IMR-90 (cell line): ENCODE results near the gene TERB1. TPM values are rescaled to one million over a fixed set of nuclear protein-coding genes. Genes with fewer than 3 reads are reported as not detected.
A peak's percentile ranks its signal among the peaks of the same experiment; 100 is the strongest.

ENCODE experiments used
- ATAC-seq: fragments of 200-7000 bp; cut with Tn5 transposase; 2 replicates; pipeline ENCODE4 v1.9.1; 2020; ENCODE audit warnings: low read depth, mild to moderate bottlenecking, moderate library complexity
- BruUV-seq: library from RNA; stranded (reverse); fragments of 400-500 nt; replicated peaks from 2 replicates; lab custom pipeline; 2021; lab: Mats Ljungman, UMichigan
- CTCF ChIA-PET: fragments of 300-600 bp; formaldehyde crosslinking; extraction: SDS; loops from one replicate; lab custom pipeline; 2021; ENCODE audit warnings: antibody characterized with exemption; lab: Yijun Ruan, JAX
- POLR2A ChIA-PET: fragments of 300-600 bp; sonication (Branson Sonifier 250); formaldehyde crosslinking; loops from one replicate; lab custom pipeline; 2022; ENCODE audit warnings: antibody characterized with exemption; ENCODE audit not compliant: unreplicated experiment; lab: Charles Lee
- DNase-seq: peaks from one replicate; pipeline ENCODE4 v3.0.0; 2013
- H2AFZ ChIP-seq: replicated peaks from 2 replicates; pipeline ENCODE3; 2013; ENCODE audit warnings: low read length, mild to moderate bottlenecking; ENCODE audit not compliant: poor library complexity
- H2AK5ac ChIP-seq: 2 replicates; pipeline ENCODE4 v1.6.1; 2013; ENCODE audit warnings: low read depth, low read length, inconsistent platforms
- H2AK9ac ChIP-seq: replicated peaks from 2 replicates; pipeline ENCODE3; 2013; ENCODE audit warnings: mild to moderate bottlenecking, low read depth, low read length, moderate library complexity; ENCODE audit not compliant: poor library complexity
- H2BK120ac ChIP-seq: 2 replicates; pipeline ENCODE4 v1.6.1; 2013; ENCODE audit warnings: low read depth, low read length, inconsistent platforms
- H2BK15ac ChIP-seq: 3 replicates; pipeline ENCODE4 v1.6.1; 2013; ENCODE audit warnings: low read depth, low read length, inconsistent platforms
- H2BK20ac ChIP-seq: 2 replicates; pipeline ENCODE4 v1.6.1; 2013; ENCODE audit warnings: low read depth, mild to moderate bottlenecking, inconsistent platforms, low read length, moderate library complexity
- H2BK5ac ChIP-seq: 2 replicates; pipeline ENCODE4 v1.6.1; 2013; ENCODE audit warnings: mild to moderate bottlenecking, low read depth, low read length, inconsistent platforms; ENCODE audit not compliant: poor library complexity, severe bottlenecking
- H3K14ac ChIP-seq: replicated peaks from 2 replicates; pipeline ENCODE4 v1.6.1; 2013; ENCODE audit warnings: low read depth, low read length, inconsistent platforms
- H3K18ac ChIP-seq: 2 replicates; pipeline ENCODE4 v1.6.1; 2013; ENCODE audit warnings: low read depth, low read length, control low read depth
- H3K23ac ChIP-seq: 2 replicates; pipeline ENCODE4 v1.6.1; 2013; ENCODE audit warnings: low read depth, low read length, inconsistent platforms
- H3K27ac ChIP-seq: 2 replicates; pipeline ENCODE4 v1.5.1; 2013; ENCODE audit warnings: mild to moderate bottlenecking, control low read depth, low read length; ENCODE audit not compliant: insufficient read depth
- H3K27me3 ChIP-seq: 2 replicates; pipeline ENCODE4 v1.6.1; 2013; ENCODE audit warnings: low read length; ENCODE audit not compliant: control insufficient read depth, insufficient read depth
- H3K36me3 ChIP-seq: 2 replicates; pipeline ENCODE4 v1.6.1; 2013; ENCODE audit warnings: low read length, mixed read lengths; ENCODE audit not compliant: control insufficient read depth, insufficient read depth
- H3K4ac ChIP-seq: 2 replicates; pipeline ENCODE4 v1.6.1; 2013; ENCODE audit warnings: low read depth, low read length, inconsistent platforms
- H3K4me1 ChIP-seq: 2 replicates; pipeline ENCODE4 v1.6.1; 2013; ENCODE audit warnings: low read length, mixed read lengths; ENCODE audit not compliant: control insufficient read depth, insufficient read depth
- H3K4me2 ChIP-seq: 2 replicates; pipeline ENCODE4 v1.6.1; 2013; ENCODE audit warnings: low read depth, mild to moderate bottlenecking, control low read depth, low read length, moderate library complexity
- H3K4me3 ChIP-seq: 2 replicates; pipeline ENCODE4 v1.5.1; 2013; ENCODE audit warnings: low read depth, mild to moderate bottlenecking, control low read depth, low read length, moderate library complexity; ENCODE audit not compliant: insufficient read depth
- H3K56ac ChIP-seq: 2 replicates; pipeline ENCODE4 v1.6.1; 2013; ENCODE audit warnings: low read length, inconsistent platforms; ENCODE audit not compliant: insufficient read depth; ENCODE audit errors: extremely low read depth
- H3K79me1 ChIP-seq, 2 experiments: 2 replicates each; pipeline ENCODE4 v1.6.1; 2013; ENCODE audit warnings: low read length in 2 of 2, inconsistent platforms in 1 of 2, low read depth in 1 of 2
- H3K9ac ChIP-seq: 2 replicates; pipeline ENCODE4 v1.6.1; 2013; ENCODE audit warnings: low read depth, low read length, control low read depth
- H3K9me1 ChIP-seq: 2 replicates; pipeline ENCODE4 v1.6.1; 2013; ENCODE audit warnings: low read length, inconsistent platforms; ENCODE audit not compliant: insufficient read depth
- H3K9me3 ChIP-seq: 2 replicates; pipeline ENCODE4 v1.6.1; 2013; ENCODE audit warnings: low read length; ENCODE audit not compliant: control insufficient read depth, insufficient read depth
- H4K20me1 ChIP-seq: 2 replicates; pipeline ENCODE4 v1.6.1; 2013; ENCODE audit warnings: low read length, inconsistent platforms; ENCODE audit not compliant: insufficient read depth
- H4K5ac ChIP-seq: 2 replicates; pipeline ENCODE4 v1.6.1; 2013; ENCODE audit warnings: mild to moderate bottlenecking, low read depth, low read length, control low read depth
- H4K8ac ChIP-seq, 2 experiments: 2 replicates each; pipeline ENCODE4 v1.6.1; 2013; ENCODE audit warnings: low read depth in 2 of 2, low read length in 2 of 2, control low read depth in 1 of 2, inconsistent platforms in 1 of 2
- H4K91ac ChIP-seq: 2 replicates; pipeline ENCODE4 v1.6.1; 2013; ENCODE audit warnings: low read depth, low read length, inconsistent platforms; ENCODE audit not compliant: insufficient read depth
- FOS ChIP-seq: fragments of 150-350 bp; IDR thresholded peaks from 2 replicates; pipeline ENCODE4 v1.6.1; 2016; ENCODE audit warnings: low read depth, low read length
- MXI1 ChIP-seq: IDR thresholded peaks from 2 replicates; pipeline ENCODE4 v1.6.1; 2012; ENCODE audit warnings: low read depth, mild to moderate bottlenecking, low read length, moderate library complexity, borderline replicate concordance
- WGBS, 2 experiments: methylation state at CpG; one replicate each; pipeline versions ENCODE4 v1.1.5 to v1.1.7; 2013; ENCODE audit warnings: missing lambda C conversion rate in 2 of 2; ENCODE audit not compliant: insufficient read length in 1 of 2; ENCODE audit errors: extremely low coverage in 2 of 2; 5-methylcytosine and 5-hydroxymethylcytosine counted together
- dilution Hi-C: fragments of 300-500 bp; cut with HindIII; formaldehyde crosslinking; loops from one replicate; pipeline ENCODE4 v1.14.3; 2018; ENCODE audit warnings: low sequenced_read_pairs; ENCODE audit not compliant: unreplicated experiment
- in situ Hi-C: fragments of 300-500 bp; cut with MboI; formaldehyde crosslinking; loops from 3 replicates; pipeline ENCODE4 v1.14.3; 2019; ENCODE audit warnings: low sequenced_read_pairs, inconsistent platforms, mixed read lengths
- intact Hi-C: fragments of 100-400 bp; cut with micrococcal nuclease; formaldehyde crosslinking; loops from 2 replicates; pipeline ENCODE4 v1.10.0; 2022
- polyA plus RNA-seq, 3 experiments: library from polyadenylated mRNA; depleted of rRNA; stranded (reverse); fragments of >200 nt; gene quantifications; 2 replicates each; pipeline ENCODE4 v1.2.3, GENCODE V29; 2012; ENCODE audit warnings: low replicate concordance in 1 of 3
- total RNA-seq: library from RNA; depleted of rRNA; stranded (reverse); fragments of >200 nt; gene quantifications from 2 replicates; pipeline ENCODE4 v1.2.3, GENCODE V29; 2012

TERB1 gene
- total and polyA plus RNA-seq, 2 of the 4 experiments (the other 2 are of a cell fraction), result not detected

- Histone ChIP-seq H3K27ac (peak overlapping the region; percentile 99), H2AK5ac (peak overlapping the region; percentile 90), H3K4me1 (peaks cover 4% of the 10 kb centered on the region), H2BK120ac (no peak overlapping the region), H4K91ac (peak overlapping the region; percentile 73; the same call in 1 of the 2 replicates), H3K4me3 (peak overlapping the region; percentile 90), H3K9ac (peak overlapping the region; percentile 94), H3K36me3 (peaks cover 25% of the 10 kb centered on the region), H4K20me1 (peaks cover 47% of the 10 kb centered on the region), H3K23ac (peak overlapping the region; percentile 80), H3K56ac (peak overlapping the region; percentile 68; the same call in 1 of the 2 replicates), H4K5ac (peak overlapping the region; percentile 78), H2BK20ac (no peak overlapping the region), H2BK5ac (peak overlapping the region; percentile 73), H3K27me3 (peaks cover 3% of the 10 kb centered on the region), H4K8ac (peak overlapping the region; percentile 75 to 89; a peak in 3 of 4 replicates), H2AK9ac (peak overlapping the region; percentile 96), H3K14ac (peak overlapping the region; percentile 96), H2BK15ac (no peak overlapping the region), H3K4me2 (peak overlapping the region; percentile 97), H3K9me1 (peaks cover 2% of the 10 kb centered on the region; the same call in 1 of the 2 replicates), H3K18ac (no peak overlapping the region), H2AFZ (peak overlapping the region; percentile 97), H3K9me3 (no peaks in the 10 kb centered on the region), H3K79me1 (peaks cover 20 to 41% of the 10 kb centered on the region in 2 experiments), H3K4ac (peak overlapping the region; percentile 91)
- WGBS, 2 experiments, result 0% methylated on average over 10 of the region's 22 CpGs; no CpG with 5 or more reads in 1 of the 2 experiments
- dilution Hi-C loops, result no loop called here
- intact Hi-C loops, result loop anchor here (5.0 kb wide), 1 partner anchor 116 kb away; no protein-coding TSS in a partner anchor
- POLR2A ChIA-PET, result interaction anchor here (0.6 kb wide), 1 partner anchor 177 kb away, joined by 3 read pairs; no protein-coding TSS in a partner anchor
- BruUV-seq, result TSS peak; percentile 46
- ATAC-seq (peak; percentile 27), DNase-seq (no peak)
- TF ChIP-seq MXI1 (0 out of 2 replicates have a peak, but pooled peaks have one; percentile 47), FOS (no peak)
- CTCF ChIA-PET, result interaction anchor here (0.6 to 2.2 kb wide), 6 partner anchors 10 to 80 kb away, joined by 3 to 10 read pairs (median 5); partner anchors contain the start of gene NAE1
- in situ Hi-C loops, result no loop called here
Observed at GRCh38 chr16:66751053-66751302, 50.4 kb downstream of the TERB1 start.
